Natural killer cell treated with Interleukin-12 subunit alpha and Interleukin-12 subunit beta and Interleukin-15 and Interleukin-18, amount 100 ng/mL, for 72 hours (primary cell): Measurements from ENCODE around the gene C17orf67. TPM values are rescaled to one million over a fixed set of nuclear protein-coding genes. Genes with fewer than 3 reads are reported as not detected.
A peak's percentile ranks its signal among the peaks of the same experiment; 100 is the strongest.

Experiments used
- ATAC-seq, 2 donors: fragments of 150-1000 bp; cut with Tn5 transposase in 1 of 2; sonication (Bioruptor Pico), chemical (Tn5 transposase) in 1 of 2; 2 replicates each; pipeline ENCODE4 v1.10.0; 2021
- DNase-seq: peaks from one replicate; pipeline ENCODE4 v3.0.0; 2022; ENCODE audit warnings: low spot score
- H3K27ac Mint-ChIP-seq, 2 donors: 1 replicate in 1 of 2; 2 replicates in 1 of 2; pipeline ENCODE4 v1.8.0; 2022; ENCODE audit warnings: mixed read lengths in 2 of 2, mild to moderate bottlenecking in 1 of 2, moderate library complexity in 1 of 2
- H3K27me3 Mint-ChIP-seq, 2 donors: 1 replicate in 1 of 2; 2 replicates in 1 of 2; pipeline ENCODE4 v1.8.0; 2022; ENCODE audit warnings: mixed read lengths in 2 of 2
- H3K36me3 Mint-ChIP-seq: one replicate; pipeline ENCODE4 v1.8.0; 2022; ENCODE audit warnings: mixed read lengths
- H3K4me1 Mint-ChIP-seq, 2 donors: 1 replicate in 1 of 2; 2 replicates in 1 of 2; pipeline ENCODE4 v1.8.0; 2022; ENCODE audit warnings: low read depth in 2 of 2, mixed read lengths in 2 of 2, mild to moderate bottlenecking in 1 of 2
- H3K4me3 Mint-ChIP-seq: one replicate; pipeline ENCODE4 v1.8.0; 2022; ENCODE audit warnings: mixed read lengths
- H3K9me3 Mint-ChIP-seq: 2 replicates; pipeline ENCODE4 v1.8.0; 2022; ENCODE audit warnings: mixed read lengths
- total RNA-seq, 2 donors: library from RNA; stranded (reverse); gene quantifications; one replicate each; pipeline ENCODE4 v1.2.3, GENCODE V29; 2022

The C17orf67 gene
- total RNA-seq, 2 donors from 2014 or later, result 1.9 to 4.7 TPM

- H3K9me3 Mint-ChIP-seq, result no peaks in the 10 kb centered on the region
- peaks cover 27% of the 10 kb centered on the region for H3K36me3 Mint-ChIP-seq
Measured at GRCh38 chr17:56850591-56850990, 16.9 kb upstream of the C17orf67 start.

GRCh38 chr17:56849131-56849530 lies 15.4 kb upstream of the C17orf67 start:
- no peak overlapping the region for H3K27ac Mint-ChIP-seq
- DNase-seq (no peak), ATAC-seq (no peak)
- H3K27me3 Mint-ChIP-seq, result no peaks in the 10 kb centered on the region
- H3K4me1 Mint-ChIP-seq, result peaks cover 0 to 5% of the 10 kb centered on the region in 2 donors
- H3K36me3 Mint-ChIP-seq, result peaks cover 27% of the 10 kb centered on the region
- no peaks in the 10 kb centered on the region for H3K9me3 Mint-ChIP-seq
- no peak overlapping the region for H3K4me3 Mint-ChIP-seq

More at GRCh38 chr17:56850591-56850990, 16.9 kb upstream of the C17orf67 start:
- DNase-seq, result no peak
- Mint-ChIP-seq H3K4me3 (no peak overlapping the region), H3K4me1 (peaks cover 0 to 5% of the 10 kb centered on the region in 2 donors), H3K27ac (no peak overlapping the region), H3K27me3 (no peaks in the 10 kb centered on the region)
- ATAC-seq, result no peak

GRCh38 chr17:56847106-56847505 lies 13.4 kb upstream of the C17orf67 start:
- ATAC-seq (no peak), DNase-seq (no peak)
- Mint-ChIP-seq H3K4me1 (no peaks in the 10 kb centered on the region), H3K4me3 (no peak overlapping the region), H3K36me3 (peaks cover 27% of the 10 kb centered on the region), H3K9me3 (no peaks in the 10 kb centered on the region), H3K27me3 (no peaks in the 10 kb centered on the region), H3K27ac (no peak overlapping the region)

DNA sequence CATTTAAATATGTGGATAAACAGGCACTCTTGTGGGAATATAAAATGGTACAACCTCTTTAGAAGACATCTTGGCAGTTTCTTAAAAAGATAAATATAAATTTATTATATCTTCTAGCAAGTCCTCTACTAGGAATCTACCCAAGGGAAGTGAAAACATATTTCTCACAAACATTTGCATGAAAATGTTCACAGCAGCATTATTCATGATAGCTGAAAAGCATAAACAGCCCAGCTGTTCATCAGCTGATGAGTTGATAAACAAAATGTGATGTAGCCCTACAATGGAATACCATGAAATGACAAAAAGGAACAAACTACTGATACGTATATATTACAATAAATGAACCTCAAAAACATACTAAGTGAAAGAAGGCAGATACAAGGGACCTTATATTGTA lies 12.2 kb upstream of the C17orf67 start:
- H3K4me3 Mint-ChIP-seq, result no peak overlapping the region
- no peak overlapping the region for H3K27ac Mint-ChIP-seq
- no peaks in the 10 kb centered on the region for H3K9me3 Mint-ChIP-seq
- H3K27me3 Mint-ChIP-seq, result no peaks in the 10 kb centered on the region
- H3K36me3 Mint-ChIP-seq, result peaks cover 20% of the 10 kb centered on the region
- H3K4me1 Mint-ChIP-seq, result no peaks in the 10 kb centered on the region
- ATAC-seq, result no peak
- DNase-seq, result no peak

DNA sequence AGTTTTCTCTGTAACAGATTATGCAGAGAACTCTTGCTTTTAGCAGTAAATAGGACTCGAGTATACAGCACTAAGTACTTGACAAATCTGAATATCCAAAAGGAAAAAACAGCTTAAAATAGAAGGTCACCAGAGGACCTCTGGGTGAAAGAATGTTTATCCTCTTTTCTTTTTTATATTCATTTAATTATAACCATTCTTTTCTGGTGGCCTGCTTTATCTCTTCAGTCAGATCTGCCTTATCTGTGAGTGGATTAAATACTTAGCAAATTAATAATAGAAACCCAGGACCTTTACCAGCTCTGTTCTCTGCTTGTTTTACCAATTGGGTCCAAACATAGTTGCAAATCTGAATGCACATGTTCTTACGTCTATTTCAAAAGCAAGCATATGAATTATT lies 8.9 kb upstream of the C17orf67 start:
- DNase-seq (no peak), ATAC-seq (no peak)
- Mint-ChIP-seq H3K36me3 (peaks cover 4% of the 10 kb centered on the region), H3K9me3 (no peaks in the 10 kb centered on the region), H3K27ac (no peak overlapping the region), H3K27me3 (no peaks in the 10 kb centered on the region), H3K4me3 (no peak overlapping the region), H3K4me1 (peaks cover under 1 to 4% of the 10 kb centered on the region in 2 donors)

DNA sequence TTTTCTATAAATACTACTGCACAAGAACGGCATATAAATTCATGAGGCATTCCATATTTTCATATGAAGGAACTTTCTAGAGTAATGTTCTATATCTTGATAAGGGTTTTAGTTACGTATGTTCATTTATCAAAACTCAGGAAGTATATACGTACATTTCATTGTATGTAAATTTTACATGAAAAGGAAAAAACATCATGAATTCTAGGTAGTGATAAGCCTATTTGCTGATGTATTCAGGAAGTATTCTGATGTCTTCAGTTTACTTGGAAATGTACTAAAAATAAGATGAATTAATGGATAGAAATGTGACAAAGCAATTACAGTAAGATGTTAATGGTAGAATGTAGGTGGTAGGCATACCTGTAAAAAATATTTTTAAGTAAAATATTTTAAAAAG lies 5.0 kb upstream of the C17orf67 start:
- peaks cover 8% of the 10 kb centered on the region for H3K36me3 Mint-ChIP-seq
- H3K27me3 Mint-ChIP-seq, result no peaks in the 10 kb centered on the region
- no peak overlapping the region for H3K4me3 Mint-ChIP-seq
- peak overlapping the region in 1 of 2 donors; percentile 43 for H3K27ac Mint-ChIP-seq
- ATAC-seq (no peak), DNase-seq (no peak)
- no peaks in the 10 kb centered on the region for H3K9me3 Mint-ChIP-seq
- H3K4me1 Mint-ChIP-seq, result peaks cover 13 to 22% of the 10 kb centered on the region in 2 donors

- no peak for DNase-seq
- Mint-ChIP-seq H3K9me3 (no peaks in the 10 kb centered on the region), H3K36me3 (peaks cover 13% of the 10 kb centered on the region), H3K4me3 (peak overlapping the region; percentile 93), H3K4me1 (peaks cover 35 to 40% of the 10 kb centered on the region in 2 donors), H3K27me3 (no peaks in the 10 kb centered on the region), H3K27ac (peak overlapping the region in 1 of 2 donors; percentile 82)
- ATAC-seq, result no peak
Measured at GRCh38 chr17:56835264-56835585, 1.5 kb upstream of the C17orf67 start.

- peaks cover 13% of the 10 kb centered on the region for H3K36me3 Mint-ChIP-seq
- DNase-seq (peak; percentile 77), ATAC-seq (peak; percentile 39 to 41)
- H3K27me3 Mint-ChIP-seq, result no peaks in the 10 kb centered on the region
- peaks cover 35 to 40% of the 10 kb centered on the region in 2 donors for H3K4me1 Mint-ChIP-seq
- no peaks in the 10 kb centered on the region for H3K9me3 Mint-ChIP-seq
- peak overlapping the region; percentile 77 to 82 for H3K27ac Mint-ChIP-seq
- H3K4me3 Mint-ChIP-seq, result peak overlapping the region; percentile 93
Measured at GRCh38 chr17:56834380-56835263, 902 bp upstream of the C17orf67 start.

GRCh38 chr17:56833057-56833808 lies 487 bp downstream of the C17orf67 start:
- ATAC-seq, result peak; percentile 72 to 74
- H3K9me3 Mint-ChIP-seq, result no peaks in the 10 kb centered on the region
- H3K36me3 Mint-ChIP-seq, result peaks cover 13% of the 10 kb centered on the region
- peak overlapping the region; percentile 84 for H3K4me3 Mint-ChIP-seq
- H3K4me1 Mint-ChIP-seq, result peaks cover 35 to 40% of the 10 kb centered on the region in 2 donors
- H3K27me3 Mint-ChIP-seq, result no peaks in the 10 kb centered on the region
- H3K27ac Mint-ChIP-seq, result peak overlapping the region; percentile 60 to 69
- peak; percentile 85 for DNase-seq

DNA sequence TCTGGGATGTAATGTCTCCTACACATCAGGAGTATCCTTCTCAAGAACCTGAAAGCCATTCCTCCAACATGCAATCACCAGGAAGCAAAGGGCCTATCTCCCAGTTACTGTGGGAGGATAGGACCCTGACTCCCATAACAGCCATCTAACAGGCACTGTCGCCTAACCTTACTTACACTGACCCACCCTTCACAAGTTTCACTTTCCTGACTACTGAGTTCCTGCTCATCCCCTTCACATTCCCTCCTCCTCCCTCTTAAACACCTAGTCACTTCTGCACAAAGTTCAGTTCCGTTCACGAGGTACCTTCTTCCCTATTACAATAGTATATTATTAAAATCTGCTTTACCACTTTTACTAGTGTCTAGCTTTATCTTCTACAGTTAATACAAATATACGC lies 1.3 kb downstream of the C17orf67 start:
- H3K4me3 Mint-ChIP-seq, result peak overlapping the region; percentile 84
- H3K9me3 Mint-ChIP-seq, result no peaks in the 10 kb centered on the region
- H3K36me3 Mint-ChIP-seq, result peaks cover 13% of the 10 kb centered on the region
- H3K4me1 Mint-ChIP-seq, result peaks cover 30 to 39% of the 10 kb centered on the region in 2 donors
- no peaks in the 10 kb centered on the region for H3K27me3 Mint-ChIP-seq
- peak overlapping the region; percentile 60 to 69 for H3K27ac Mint-ChIP-seq
- DNase-seq (no peak), ATAC-seq (no peak)

DNA sequence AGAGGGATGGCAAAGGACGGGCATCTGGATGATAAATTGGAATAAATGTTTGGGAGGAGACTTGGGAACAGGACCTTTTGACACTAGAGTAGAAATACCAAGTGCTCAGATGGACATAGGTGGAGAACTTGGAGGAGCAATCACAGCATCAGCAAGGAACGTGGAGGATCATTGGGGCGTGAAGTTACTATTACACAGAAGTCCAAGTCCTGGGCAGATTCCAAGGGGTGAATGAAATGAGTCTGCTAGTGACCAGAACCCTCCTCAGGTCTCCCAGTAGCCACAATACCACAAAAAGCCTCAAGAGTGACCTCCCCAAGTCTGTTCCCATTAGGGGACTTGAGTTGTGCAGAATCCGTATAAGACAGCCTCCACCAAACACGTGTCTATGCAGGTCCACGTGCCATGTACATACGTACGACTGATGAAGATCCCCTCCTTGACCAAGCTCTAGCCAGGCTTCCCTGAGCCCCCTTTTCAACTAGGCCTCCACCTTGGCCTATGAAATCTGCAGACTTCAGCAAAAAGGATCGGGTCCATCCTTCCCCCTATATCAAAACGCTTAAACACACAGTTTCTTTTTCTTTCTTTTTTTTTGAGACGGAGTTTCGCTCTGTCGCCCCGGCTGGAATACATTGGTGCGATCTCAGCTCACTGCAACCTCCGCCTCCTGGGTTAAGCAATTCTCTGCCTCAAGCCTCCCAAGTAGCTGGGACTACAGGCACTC lies 2.2 kb downstream of the C17orf67 start:
- H3K4me1 Mint-ChIP-seq, result peaks cover 22 to 30% of the 10 kb centered on the region in 2 donors
- DNase-seq, result no peak
- peaks cover 6% of the 10 kb centered on the region for H3K36me3 Mint-ChIP-seq
- no peaks in the 10 kb centered on the region for H3K9me3 Mint-ChIP-seq
- H3K27me3 Mint-ChIP-seq, result no peaks in the 10 kb centered on the region
- H3K4me3 Mint-ChIP-seq, result peak overlapping the region; percentile 84
- ATAC-seq, result no peak
- H3K27ac Mint-ChIP-seq, result peak overlapping the region in 1 of 2 donors; percentile 69

DNA sequence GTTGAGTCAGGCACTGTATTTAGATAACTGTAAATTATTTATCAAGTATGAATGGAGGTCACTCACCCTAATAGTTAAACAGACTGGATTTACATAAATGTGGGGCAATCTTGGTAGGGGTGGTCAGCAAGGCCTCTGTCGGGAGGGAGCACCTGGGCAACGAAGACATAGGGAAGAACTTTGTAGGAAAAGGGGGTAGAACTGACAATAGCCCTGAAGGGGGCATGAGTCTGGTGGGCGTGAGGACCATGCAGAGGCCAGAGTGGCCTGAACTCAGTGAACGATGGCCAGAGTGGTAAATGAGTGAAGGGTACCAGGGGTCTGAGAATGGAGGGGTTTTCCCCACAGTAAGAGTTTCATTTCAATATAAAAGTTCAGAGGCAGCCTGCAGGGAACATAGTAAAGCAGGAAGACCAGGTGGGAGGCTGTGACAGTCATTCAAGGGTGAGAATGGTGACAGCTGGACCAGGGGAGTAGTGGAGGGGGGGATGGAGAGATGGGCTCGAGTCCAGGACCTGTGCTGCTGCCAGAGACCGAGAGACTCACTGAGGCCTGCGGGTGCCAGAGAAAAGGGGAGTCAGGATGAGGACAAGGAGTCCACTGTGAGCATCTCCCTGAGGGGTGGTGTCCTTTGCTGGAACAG lies 2.9 kb downstream of the C17orf67 start:
- ATAC-seq (no peak), DNase-seq (no peak)
- Mint-ChIP-seq H3K36me3 (peaks cover 5% of the 10 kb centered on the region), H3K4me1 (peaks cover 20 to 27% of the 10 kb centered on the region in 2 donors), H3K27me3 (no peaks in the 10 kb centered on the region), H3K27ac (no peak overlapping the region), H3K4me3 (peak overlapping the region; percentile 28), H3K9me3 (no peaks in the 10 kb centered on the region)
